Activated CD8-positive, alpha-beta memory T cell treated with anti-CD3 and anti-CD28 coated beads for 36 hours (primary cell): ENCODE results near the gene PKN2. TPM values are rescaled to one million over a fixed set of nuclear protein-coding genes. Genes with fewer than 3 reads are reported as not detected.

Experiments
- CTCF ChIA-PET: fragments of 350-600 bp; sonication (Branson Sonifier 250); formaldehyde crosslinking; loops from one replicate; lab custom pipeline; 2021; ENCODE audit warnings: antibody characterized with exemption; lab: Charles Lee
- POLR2A ChIA-PET: fragments of 350-600 bp; sonication (Branson Sonifier 250); formaldehyde crosslinking; loops from one replicate; lab custom pipeline; 2021; ENCODE audit warnings: antibody characterized with exemption; lab: Charles Lee
- total RNA-seq, 2 experiments: library from RNA; stranded (reverse); gene quantifications; one replicate each; pipeline ENCODE4 v1.2.3, GENCODE V29; 2021

PKN2 gene
- 10 to 100 TPM; 15.3 to 18.7 TPM for total RNA-seq

DNA sequence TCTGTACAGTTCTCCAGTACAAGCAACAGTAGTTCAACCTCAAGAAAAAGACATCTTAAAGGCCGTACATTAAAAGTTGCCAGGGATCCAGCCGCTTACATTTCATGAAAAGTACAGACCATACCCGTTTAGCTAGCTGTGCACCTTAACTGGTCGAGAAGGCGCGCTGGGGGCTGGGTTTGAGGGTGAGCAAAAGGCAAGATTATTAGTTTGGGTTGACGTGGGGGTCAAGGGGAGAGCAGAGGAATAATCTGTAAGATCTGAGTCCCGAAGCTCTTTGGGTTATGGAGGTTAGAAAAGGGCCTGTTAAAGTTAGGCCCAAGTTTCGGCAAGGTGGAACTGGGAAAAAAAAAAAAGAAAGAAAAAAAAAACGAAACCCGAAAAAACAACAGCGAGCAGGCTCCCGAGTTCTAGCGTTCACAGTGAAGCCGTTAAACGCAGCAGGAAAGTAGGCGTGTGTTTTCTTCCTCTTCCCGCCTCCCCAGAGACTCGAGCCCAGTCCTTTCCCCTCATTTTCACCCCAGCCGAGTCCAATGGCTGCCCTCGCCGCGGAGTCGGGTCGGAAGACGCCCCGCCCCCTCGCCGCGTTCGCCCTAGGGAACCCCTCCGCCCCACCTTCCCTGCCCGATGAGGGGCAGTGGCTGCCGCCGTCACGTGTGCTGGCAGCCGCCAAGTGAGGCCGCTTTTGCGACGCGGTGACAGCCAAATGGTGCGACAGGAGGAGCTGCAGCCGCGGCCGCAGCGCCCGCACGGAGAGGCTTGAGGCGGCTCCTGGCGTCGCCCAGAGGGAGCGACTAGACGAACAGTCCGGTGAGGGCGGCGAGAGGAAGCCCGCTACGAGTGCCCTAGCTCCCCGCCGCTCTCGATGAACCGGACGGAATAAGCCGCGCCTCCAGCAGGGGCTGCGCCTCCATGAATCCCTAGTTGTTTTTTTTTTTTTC lies at the start of gene PKN2:
PKN2 (plus strand) TSS at position 733 of the 941 bp plus-strand sequence. CDS start 308 bp downstream, outside the sequence.
- CTCF ChIA-PET, result interaction anchor here (0.6 to 2.5 kb wide), 8 partner anchors 10 to 193 kb away, joined by 3 to 7 read pairs (median 3); no protein-coding TSS in a partner anchor
- POLR2A ChIA-PET, result interaction anchor here (0.6 to 1.8 kb wide), 8 partner anchors 9 to 1304 kb away, joined by 3 to 12 read pairs (median 4); no protein-coding TSS in a partner anchor

DNA sequence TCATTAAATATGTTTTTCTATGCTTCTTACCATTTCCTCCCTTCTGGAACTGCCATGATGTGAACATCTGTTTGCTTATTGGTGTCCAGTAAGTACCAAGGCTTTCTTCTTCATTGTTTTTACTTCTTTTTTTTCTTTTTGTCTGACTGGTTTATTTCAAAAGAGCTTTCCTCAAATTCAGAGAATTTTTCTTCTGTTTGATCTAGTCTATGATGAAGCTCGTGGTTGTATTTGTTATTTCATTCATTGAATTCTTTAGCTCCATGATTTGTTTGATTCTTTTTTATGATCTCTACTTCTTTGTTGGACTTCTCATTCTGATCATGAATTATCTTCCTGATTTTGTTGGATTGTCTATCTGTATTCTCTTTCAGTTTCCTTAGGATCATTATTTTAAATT lies 49.5 kb upstream of the PKN2 start:
- ChIA-PET POLR2A (no interaction called here), CTCF (no interaction called here)

DNA sequence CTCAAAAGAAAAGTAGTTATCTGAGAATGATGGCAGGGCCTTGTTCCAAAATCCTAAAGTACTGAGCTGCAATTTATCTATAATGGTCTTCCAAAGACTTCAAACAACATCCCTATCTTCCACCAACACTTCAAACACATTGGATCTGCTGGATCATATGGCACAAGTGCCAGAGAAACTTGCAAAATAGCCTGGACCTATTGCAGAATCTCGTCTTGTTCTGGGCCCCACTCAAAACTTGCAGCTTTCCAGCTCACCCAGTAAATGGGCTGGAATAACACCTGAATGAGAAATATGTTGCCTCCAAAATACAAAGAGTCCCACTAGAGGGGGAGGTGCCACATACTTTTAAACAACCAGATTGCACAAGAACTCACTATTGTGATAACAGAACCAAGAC lies 44.0 kb upstream of the PKN2 start:
- ChIA-PET POLR2A (no interaction called here), CTCF (no interaction called here)

DNA sequence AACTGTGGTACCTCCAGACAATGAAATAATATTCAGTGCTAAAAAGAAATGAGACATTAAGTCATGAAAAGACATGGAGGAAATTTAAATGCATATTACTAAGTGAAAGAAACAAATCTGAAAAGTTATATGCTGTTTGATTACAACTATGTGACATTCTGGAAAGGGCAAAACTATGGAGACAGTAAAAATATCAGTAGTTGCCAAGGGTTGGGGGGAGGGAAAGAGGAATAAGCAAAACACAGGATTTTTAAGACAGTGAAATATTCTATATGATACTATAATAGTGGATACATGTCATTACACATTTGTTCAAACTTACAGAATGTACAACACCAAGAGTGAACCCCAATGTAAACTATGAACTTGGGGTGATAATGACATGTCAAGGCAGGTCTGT lies 38.2 kb upstream of the PKN2 start:
- CTCF ChIA-PET, result no interaction called here
- POLR2A ChIA-PET, result no interaction called here

DNA sequence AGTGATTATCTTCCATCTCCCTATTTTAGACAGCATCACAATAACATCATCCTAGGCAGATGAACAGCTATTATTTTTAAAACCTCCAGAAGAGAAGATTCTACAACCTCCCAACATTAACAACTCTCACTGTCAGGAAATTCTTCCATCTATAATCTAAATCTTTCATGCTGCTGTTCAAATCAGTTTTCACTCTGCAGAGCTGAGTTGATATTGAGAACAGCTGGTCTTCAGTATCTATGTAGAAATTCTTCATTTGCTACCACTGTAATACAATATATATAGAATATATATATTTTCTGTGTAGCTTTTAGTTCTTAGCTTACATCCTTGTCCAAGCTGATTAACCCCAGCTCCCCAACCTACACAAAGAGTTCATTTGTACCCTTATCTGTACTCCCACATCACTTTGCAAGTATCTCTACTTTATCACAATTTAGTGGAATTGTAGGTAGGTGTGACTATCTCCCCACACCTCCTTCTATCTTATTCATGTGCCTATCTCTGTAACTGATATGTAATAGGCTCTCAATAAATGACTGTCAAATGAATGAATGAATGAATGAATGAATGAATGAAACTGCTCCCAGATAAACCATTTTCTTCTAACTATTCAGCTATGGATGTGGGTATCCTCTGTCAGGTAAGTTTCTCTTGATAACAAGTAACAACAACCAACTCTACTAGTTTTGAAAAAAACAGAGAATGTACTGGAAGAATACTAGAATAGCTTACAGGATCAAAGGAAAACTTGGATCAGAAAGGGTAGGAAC lies 37.4 kb upstream of the PKN2 start:
- ChIA-PET POLR2A (interaction anchor here (0.6 to 0.7 kb wide), 2 partner anchors 37 to 304 kb away, joined by 3 to 4 read pairs; no protein-coding TSS in a partner anchor), CTCF (no interaction called here)

DNA sequence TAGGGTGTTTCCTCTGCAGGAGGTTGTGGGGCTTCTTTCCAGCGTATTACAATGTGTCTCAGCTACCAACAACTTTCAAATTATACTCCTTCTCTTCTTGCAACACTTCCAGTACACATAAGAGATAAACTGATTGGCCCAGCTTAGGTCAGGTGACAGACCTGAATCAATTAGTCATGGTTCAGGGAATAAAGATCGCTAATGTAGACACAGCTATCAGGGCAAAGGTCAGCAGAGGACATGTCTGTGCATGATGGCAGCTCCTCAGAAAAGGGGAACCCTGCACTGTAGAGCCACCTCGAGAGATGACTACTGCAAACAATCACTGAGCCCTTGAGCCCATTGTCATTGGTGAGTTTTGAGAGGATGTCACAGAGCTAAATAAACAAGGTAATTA lies 36.8 kb upstream of the PKN2 start:
- POLR2A ChIA-PET, result interaction anchor here (0.7 kb wide), 1 partner anchor 36 kb away, joined by 4 read pairs; no protein-coding TSS in a partner anchor
- CTCF ChIA-PET, result no interaction called here

DNA sequence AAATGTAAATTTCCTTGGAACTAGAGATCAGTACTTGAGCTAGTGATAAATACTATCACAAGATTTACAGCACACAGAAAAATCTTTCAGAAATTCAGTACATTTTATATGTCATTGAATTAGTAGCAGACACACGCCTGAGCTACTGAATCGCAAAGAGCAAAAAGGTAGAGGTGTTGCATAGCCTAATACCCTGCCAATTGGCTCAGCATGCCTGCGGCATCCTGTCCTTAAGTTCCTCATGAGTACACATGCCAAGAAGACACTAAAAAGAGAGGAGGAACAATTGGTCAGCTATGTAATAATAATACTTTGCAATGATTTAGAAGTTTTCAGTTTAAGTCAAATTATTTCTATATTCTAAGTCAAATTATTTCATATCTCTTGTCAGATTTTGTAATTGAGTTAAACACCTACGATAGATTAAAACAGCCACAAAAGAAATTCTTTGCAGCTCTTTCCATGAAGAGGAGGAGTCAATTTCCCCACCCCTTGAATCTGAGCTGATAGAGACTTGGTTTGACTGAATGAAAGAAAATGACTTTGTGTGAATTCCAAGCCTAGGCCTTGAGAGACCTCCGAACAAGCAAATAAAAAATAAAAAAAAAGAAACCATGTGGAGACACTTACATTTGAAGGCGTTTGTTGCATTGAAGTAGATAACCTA lies 36.2 kb upstream of the PKN2 start:
- ChIA-PET POLR2A (interaction anchor here (0.7 kb wide), 1 partner anchor 36 kb away, joined by 4 read pairs; no protein-coding TSS in a partner anchor), CTCF (no interaction called here)

DNA sequence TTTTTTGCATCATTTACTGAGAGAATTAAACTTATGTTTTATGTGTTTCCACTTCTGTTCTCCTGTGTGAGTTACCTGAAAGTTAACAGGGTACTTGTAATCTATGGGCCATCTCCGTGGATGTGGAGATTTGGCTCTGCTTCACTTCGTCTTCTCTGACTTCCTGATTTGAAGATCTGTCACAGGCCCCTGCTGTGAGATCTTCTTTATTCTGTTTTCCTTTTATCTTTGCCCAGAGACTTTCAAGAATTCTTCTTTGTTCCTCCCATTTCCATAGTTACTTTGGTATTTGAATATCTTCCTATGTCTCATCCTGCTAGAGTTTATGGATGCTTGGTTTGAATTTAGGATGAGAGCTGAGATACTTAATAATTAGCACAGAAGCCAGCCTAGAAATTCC lies 35.4 kb upstream of the PKN2 start:
- ChIA-PET POLR2A (no interaction called here), CTCF (no interaction called here)

DNA sequence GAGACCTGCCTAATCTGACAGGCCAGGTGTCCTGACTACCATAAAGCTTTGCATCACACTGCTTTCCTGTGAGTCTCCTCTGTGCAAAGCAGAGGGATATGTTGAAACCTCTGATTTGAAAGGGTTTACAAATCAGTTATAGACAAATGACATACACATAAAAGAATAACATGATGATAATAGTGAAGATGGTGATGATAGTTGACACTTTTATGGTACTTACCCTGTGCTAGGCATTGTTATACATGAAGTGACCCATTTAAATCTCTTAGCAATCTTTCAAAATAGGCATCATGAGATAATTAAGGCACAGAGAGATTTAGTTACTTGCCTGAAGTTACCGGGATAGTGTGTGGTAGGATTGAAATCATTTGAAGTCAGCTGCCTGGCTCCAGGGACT lies 34.1 kb upstream of the PKN2 start:
- CTCF ChIA-PET, result interaction anchor here (0.9 kb wide), 1 partner anchor 9 kb away, joined by 4 read pairs; no protein-coding TSS in a partner anchor

DNA sequence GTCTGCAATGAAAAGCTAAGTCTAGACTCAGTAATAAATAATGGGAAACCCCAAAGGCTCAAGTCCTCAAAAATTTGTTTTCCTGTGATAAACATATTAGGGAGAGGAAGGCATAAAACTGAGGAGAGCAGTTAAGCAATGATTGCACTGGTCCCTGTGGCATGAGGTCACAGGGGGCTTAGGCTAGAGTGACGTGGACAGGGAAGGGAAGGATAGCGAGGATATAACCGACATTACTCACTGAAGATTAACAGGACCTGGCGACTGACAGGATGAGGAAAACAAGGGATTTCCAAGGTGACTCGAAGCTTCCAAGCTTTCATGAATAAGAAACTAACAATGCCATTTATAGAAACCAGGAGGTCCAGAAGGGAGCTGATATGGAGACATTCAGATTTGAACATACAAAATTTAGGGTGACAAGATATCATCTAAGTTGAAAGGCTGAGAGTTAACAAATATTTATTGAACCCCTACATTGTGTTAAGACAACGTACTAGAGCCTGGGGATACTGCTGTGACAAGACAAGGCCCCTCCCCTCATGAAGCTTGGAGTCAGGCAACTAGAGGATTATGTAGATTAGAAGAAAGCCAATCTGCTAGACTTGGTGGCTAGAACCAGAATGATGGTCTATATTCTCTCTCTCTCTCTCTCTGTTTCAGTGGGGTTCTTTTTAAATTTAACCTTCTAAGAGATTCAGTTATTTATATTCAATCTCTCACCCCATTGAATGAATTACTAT lies 33.2 kb upstream of the PKN2 start:
- ChIA-PET CTCF (no interaction called here), POLR2A (no interaction called here)

More for the DNA sequence above, 34.1 kb upstream of the PKN2 start:
- POLR2A ChIA-PET, result no interaction called here

DNA sequence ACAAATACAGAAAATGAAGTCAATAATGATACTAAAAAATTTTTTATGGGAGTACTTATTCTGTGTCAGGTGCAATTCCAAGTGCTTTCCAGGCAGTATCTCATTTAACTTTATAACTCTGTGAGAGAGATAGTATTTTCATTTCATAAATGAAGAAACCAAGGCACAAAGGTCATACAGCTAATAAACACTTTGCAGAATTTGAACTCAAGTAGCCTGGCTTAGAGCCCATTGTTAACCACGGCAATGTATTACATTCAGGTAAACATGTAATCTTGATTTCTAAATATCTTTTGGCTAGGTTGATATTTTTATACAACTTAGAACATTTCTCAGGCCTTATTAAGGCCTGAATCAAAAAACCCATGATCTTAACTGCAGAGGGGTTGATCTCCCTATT lies 28.9 kb upstream of the PKN2 start:
- ChIA-PET POLR2A (no interaction called here), CTCF (interaction anchor here (1.2 kb wide), 2 partner anchors 31 to 199 kb away, joined by 3 to 4 read pairs; no protein-coding TSS in a partner anchor)

DNA sequence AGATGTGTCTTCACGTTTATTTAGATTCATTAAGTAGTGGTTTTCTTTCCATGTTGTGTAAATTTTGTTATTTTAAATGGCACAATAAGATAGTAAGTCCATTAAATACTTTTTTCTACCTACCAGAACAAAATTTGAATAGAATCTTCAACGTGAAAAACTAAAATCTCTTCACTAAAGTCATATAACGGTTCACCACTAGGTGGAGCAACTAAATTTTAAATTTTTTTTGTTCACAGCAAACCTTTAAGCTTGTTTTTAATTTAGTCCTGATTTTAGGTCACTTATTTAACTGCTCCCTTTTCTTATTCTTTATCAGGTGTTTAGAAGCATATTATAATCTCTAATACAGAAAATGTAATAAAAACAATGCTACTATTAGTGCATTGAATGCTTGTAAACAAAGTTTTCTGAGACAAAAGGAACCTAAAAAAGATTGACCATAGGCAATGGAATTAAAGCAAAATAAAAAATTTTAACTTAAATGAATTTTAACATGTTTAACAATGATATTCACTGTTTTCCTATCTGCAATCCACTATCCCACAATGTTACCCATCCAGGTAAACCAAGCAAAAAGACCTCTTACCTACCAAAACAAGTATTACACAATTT lies 28.3 kb upstream of the PKN2 start:
- ChIA-PET CTCF (interaction anchor here (1.2 kb wide), 2 partner anchors 30 to 198 kb away, joined by 3 to 4 read pairs; no protein-coding TSS in a partner anchor), POLR2A (no interaction called here)

DNA sequence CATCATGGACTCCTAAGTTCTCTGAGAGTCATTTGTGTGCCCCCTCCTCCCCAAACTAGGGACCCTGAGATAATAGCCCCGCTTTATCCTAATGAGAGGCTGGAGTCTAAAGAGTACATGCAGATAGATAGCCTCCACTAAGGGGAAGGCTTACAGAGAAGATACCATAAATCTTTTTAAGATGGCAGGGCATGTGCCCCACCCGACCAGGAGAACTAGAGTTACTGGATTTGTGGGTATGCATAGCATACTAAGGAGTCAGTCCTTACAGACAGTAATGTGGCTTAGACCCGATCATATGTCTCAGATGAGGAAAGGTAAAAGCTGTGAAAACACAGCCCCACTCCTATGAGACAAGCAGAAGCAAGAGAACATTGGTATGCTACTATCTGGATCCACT lies 25.7 kb upstream of the PKN2 start:
- ChIA-PET POLR2A (no interaction called here), CTCF (interaction anchor here (0.9 to 1.6 kb wide), 2 partner anchors 8 to 17 kb away, joined by 4 read pairs; no protein-coding TSS in a partner anchor)

DNA sequence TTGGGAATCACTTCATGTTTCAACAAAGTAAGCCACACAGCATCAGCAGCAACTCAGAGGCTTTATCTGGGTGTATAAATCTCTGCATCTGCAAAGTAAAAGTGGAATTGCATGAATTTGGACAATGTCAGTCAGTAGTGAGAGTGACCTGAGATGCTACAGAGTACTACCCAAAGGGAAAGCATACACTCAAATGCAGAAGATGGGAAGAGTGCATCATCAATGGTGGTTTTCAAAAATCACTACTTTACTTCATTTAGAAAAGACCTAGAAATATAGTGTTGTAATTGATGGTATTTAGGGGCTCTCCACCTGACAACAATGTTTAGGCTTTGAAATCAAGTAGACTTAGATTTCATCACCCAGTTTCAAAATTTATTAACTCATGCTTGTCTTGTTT lies 24.5 kb upstream of the PKN2 start:
- POLR2A ChIA-PET, result no interaction called here
- CTCF ChIA-PET, result no interaction called here

DNA sequence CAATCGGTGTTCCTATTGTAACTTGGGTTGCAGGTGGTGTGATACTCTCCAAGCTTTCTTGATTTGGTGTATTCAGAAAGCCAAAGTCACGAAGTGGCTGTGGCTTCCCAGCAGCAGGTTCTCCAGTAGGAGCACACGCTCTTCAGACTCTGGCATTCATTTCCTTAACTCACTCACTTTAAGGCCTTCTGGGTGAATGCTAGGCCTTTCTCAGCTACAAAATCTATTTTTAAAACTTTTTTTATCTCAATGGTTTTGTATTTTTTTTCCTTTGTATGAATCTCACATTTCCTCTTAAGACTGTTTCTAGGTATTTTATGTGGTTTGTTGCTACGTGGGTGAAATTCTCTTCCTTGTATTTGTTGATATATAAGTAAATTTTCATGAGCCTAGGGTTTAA lies 22.9 kb upstream of the PKN2 start:
- POLR2A ChIA-PET, result no interaction called here

DNA sequence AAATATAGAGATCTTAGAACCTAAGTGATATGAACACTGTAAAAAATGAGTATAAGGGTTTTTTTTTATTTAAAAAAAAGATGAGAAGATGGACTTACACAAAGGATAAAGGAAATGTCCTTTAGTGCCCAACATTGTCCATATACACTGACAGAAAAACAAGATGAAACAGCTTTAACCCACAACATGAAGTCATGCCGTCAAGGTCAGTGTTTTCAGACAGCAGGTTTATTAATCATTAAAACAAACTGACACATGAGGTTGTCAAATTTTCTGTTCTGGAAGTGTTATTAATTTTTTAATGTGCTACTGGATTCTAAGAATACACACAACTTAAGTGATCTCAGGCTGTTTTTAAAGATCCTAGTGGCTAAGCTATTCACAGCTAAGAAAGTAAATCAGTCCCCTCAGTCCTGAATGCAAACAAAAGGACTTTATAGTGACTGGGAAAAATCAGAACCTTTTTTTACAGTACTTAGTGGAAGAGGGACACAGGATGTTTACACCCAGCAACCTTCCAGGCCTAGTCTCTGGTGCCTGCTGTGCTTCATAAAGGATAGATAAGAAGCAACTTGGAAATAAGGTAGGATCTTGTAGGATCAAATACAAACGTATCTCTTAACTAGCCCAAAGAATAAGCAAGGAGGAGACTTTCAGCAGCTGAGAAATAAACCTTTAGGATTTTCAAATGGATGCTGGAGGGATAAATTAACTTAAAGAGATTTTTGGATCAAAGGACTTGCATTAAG lies 21.9 kb upstream of the PKN2 start:
- ChIA-PET POLR2A (no interaction called here), CTCF (no interaction called here)

More for the DNA sequence above, 22.9 kb upstream of the PKN2 start:
- CTCF ChIA-PET, result no interaction called here

DNA sequence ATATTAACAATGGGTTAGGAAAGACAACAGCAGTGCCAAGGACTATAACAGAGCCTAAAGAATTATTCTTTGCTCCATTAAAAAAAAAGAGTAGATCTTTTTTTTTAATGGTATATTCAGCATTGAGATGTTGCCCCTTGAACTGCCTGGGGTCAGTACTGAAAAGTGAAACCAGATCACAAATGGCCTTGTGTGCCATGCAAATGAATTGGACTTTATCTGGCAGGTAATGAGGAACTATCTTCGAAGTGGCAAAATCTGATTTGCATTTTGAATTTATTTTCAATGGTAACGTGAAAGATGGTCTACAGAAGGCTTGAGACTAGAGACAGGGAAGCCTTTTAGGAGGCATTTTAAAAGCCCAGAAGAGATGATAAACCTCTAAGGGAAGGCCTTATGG lies 21.4 kb upstream of the PKN2 start:
- ChIA-PET POLR2A (no interaction called here), CTCF (no interaction called here)
